RPMI7951 (cell line): ENCODE data around the gene LSP1. TPM values are rescaled to one million over a fixed set of nuclear protein-coding genes. Genes with fewer than 3 reads are reported as not detected.

Experiments
- DNase-seq: peaks from one replicate; pipeline ENCODE4 v3.0.0-alpha.2; 2012; ENCODE audit warnings: low read depth
- total RNA-seq: library from RNA; depleted of rRNA; stranded (reverse); fragments of >200 nt; shearing (Covaris generic); gene quantifications from 2 replicates; pipeline ENCODE4 v1.2.3, GENCODE V29; 2014

The LSP1 gene
- total RNA-seq, 1 experiment from 2014 or later, result 3.8 TPM

GRCh38 chr11:1917523-1918435 is 64.9 kb downstream of the LSP1 start:
- no peak for DNase-seq

GRCh38 chr11:1918436-1919315 is 65.8 kb downstream of the LSP1 start:
- DNase-seq, result no peak

- DNase-seq, result no peak
Measured at GRCh38 chr11:1919391-1920127, 66.7 kb downstream of the LSP1 start, which contains the start of gene TNNT3. TSS of gene TNNT3 (plus strand) at chr11:1919703. CDS start at chr11:1922875, 3,172 bp downstream.

GRCh38 chr11:1920128-1920908 is 67.4 kb downstream of the LSP1 start:
- no peak for DNase-seq

GRCh38 chr11:1920909-1921573 is 68.2 kb downstream of the LSP1 start:
- DNase-seq, result no peak

GRCh38 chr11:1921574-1922141 is 68.8 kb downstream of the LSP1 start:
- DNase-seq, result no peak

GRCh38 chr11:1922481-1923081 is 69.7 kb downstream of the LSP1 start:
- DNase-seq, result no peak

GRCh38 chr11:1923201-1923956 is 70.5 kb downstream of the LSP1 start:
- DNase-seq, result no peak

GRCh38 chr11:1924181-1924580 is 71.3 kb downstream of the LSP1 start:
- DNase-seq, result no peak

- no peak for DNase-seq
Measured at GRCh38 chr11:1924646-1925372, 71.9 kb downstream of the LSP1 start.

- DNase-seq, result no peak
Measured at GRCh38 chr11:1925373-1926155, 72.7 kb downstream of the LSP1 start.

- DNase-seq, result no peak
Measured at GRCh38 chr11:1926156-1927025, 73.5 kb downstream of the LSP1 start.

- DNase-seq, result no peak
Measured at GRCh38 chr11:1927026-1927847, 74.4 kb downstream of the LSP1 start.

- DNase-seq, result no peak
Measured at GRCh38 chr11:1927848-1928469, 75.1 kb downstream of the LSP1 start.

GRCh38 chr11:1928470-1928890 is 75.6 kb downstream of the LSP1 start:
- DNase-seq, result no peak
